Activated naive CD4-positive, alpha-beta T cell (primary cell): ENCODE data around the gene SPPL2C.
"Not testable (repeated sequence)": the region's sequence is repeated elsewhere in the genome, so short reads cannot be mapped to it uniquely, and the experiment has no call there.

Experiments
- DNase-seq, 4 experiments: peaks; one replicate each; lab custom pipeline; 2025; lab: John Stamatoyannopoulos, UW

The SPPL2C gene

GRCh38 chr17:45850011-45850410 lies 5.3 kb downstream of the SPPL2C start:
- DNase-seq: no peak

DNA sequence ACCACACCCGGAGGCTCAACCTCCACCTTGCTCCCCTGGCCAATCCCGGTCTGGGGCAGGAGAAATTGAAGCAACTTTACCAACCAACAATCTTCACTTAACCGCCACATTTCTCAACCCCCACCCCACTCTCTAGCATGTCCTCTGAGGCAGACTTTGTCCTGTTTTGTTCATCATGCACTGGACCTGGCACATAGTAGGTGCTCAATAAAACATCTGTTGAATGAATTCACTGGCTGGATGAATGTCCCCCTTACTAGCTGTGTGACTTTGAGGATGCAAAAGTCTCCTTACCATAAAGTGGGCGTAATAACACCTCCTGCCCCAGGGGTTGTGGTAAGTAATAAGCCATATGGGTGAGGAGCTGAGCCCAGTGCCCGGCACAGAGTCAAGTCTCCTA lies 5.8 kb downstream of the SPPL2C start:
- no peak for DNase-seq

DNA sequence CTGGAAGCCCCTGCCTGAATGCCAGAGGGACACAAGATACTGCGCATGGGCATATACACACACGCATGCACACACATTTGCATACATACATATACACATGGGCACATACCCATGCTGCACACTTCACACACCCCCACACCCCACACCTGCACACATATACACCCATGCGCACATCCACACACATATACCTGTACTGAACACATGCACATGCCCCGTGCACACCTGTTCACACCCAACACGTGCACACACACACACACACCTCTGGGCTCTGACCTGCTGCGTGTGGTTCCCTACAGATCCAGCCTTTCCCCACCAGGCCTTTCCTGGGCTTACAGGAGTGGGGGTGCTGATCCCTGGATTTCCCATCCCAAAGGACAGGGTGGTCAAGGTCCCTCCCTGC lies 6.3 kb downstream of the SPPL2C start:
- DNase-seq: no peak

GRCh38 chr17:45851464-45851863 lies 6.8 kb downstream of the SPPL2C start:
- DNase-seq: no peak

DNA sequence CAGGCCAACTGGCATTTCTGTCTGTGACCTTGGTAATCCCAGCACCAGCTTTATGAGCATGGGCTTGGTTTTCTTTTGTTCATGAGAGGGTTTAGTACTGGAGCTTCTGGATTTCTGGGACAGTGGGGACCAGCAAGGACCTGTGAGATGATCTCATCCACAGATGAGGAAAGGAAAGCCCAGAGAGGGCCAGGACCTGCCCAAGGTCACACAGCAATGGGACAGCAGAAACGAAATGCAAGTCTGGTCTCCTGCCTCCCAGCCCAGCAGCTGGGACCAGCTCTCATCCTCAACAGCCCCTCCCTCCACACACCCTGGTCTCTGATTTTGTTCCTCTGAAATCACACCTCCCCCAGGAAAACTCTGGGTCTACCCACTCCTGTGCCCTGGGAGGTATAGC lies 7.2 kb downstream of the SPPL2C start:
- DNase-seq: no peak

DNA sequence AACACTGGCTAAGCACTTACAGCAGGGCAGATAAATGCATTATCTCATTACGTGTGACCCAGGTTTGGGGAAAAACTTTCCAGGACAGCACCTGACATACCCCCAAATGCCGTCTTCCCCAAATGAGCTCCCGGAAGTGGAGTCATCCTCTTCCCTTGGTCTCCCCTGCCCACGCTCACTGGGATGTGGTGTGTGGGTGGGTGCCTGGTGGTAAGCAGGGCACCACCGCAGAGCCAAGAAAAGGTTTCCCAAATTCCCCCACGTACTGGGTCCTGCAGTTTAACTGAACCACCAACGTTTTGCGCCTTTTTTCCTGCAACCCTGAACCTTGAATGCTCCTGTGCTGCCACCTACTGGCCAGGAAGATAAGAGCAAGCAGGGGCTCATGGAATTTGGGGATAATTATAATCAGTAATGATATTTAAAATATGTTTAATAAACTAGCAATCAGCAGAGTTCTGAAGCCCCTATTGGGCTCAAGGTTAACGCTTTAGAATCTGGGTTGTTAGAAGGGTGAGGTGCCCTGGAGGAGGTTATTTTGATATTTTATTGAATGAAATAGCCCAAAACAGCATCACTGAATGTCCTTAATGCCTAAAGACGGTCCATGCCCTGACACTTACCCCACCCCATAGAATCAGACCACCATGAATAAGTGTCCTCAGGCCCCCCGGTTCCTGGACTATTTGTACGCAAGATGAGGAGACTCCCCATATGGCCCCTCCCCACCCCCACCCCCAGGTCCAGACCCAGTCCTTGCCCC lies 8.0 kb downstream of the SPPL2C start:
- DNase-seq: peak in 3 of 4 experiments; percentile 18 to 47 (median 35)

- no peak for DNase-seq
Observed at GRCh38 chr17:45854209-45854608, 9.5 kb downstream of the SPPL2C start.

DNA sequence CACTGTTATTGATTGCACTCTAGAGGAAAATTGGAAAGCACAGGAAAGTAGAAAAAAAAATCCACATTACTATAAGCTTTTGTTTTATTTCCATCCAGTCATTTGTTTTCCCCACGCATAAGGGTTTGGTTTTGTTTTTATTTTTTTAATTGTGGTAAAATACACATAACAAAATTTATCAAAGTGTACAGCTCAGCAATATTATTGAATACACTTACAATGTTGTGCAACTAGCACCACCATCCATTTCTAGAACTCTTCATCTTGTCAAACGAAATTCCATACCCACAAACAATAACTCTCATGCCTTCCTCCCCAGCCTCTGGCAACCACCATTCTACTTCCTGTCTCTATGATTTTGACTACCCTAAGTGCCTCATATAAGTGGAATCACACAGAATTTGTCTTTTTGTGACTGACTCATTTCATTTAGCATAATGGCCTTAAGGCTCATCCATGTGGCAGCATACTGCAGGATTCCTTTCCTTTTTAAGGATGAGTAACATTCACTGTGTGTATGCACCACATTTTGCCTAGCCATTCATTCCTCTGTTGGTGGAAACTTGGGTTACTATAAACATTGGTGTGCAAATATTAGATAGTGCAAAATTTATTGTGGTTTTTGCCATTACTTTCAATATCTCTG lies 11.1 kb downstream of the SPPL2C start:
- no peak for DNase-seq

- no peak for DNase-seq
Observed at GRCh38 chr17:45857977-45858708, 13.5 kb downstream of the SPPL2C start.

DNA sequence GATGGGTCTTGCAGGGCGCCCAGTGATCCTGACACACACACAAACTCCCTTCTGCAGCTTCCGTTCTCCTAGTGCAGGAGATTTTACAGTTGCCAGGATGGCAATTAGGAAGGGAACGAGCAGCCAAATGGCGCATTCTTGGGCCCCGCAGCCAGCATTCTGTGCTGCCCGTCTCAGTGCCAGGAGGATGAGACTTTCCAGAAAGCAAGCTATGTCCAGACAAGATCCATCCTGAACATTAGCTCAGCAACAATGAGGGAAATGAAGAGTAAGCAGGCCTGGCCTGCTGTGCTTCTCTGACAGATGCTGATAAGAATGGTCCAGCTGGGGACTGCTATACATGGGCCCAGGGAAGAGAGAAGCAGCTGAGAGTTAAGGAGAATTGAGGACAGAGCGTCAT lies 16.5 kb downstream of the SPPL2C start:
- DNase-seq: no peak

DNA sequence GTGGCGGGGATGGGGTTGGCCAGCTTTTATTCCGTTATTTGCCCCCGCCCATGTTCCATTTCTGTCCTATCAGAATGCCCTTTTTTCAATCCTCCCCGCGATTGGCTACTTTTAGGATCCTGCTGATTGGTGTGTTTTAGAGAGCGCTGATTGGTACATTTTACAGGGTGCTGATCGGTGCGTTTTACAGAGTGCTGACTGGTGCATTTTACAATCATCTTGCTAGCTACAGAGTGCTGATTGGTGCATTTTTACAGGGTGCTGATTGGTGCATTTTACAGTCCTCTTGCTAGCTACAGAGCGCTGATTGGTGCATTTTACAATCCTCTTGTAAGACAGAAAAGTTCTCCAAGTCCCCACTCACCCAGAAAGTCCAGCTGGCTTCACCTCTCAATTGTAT lies 17.4 kb downstream of the SPPL2C start:
- not testable (repeated sequence) for DNase-seq

DNA sequence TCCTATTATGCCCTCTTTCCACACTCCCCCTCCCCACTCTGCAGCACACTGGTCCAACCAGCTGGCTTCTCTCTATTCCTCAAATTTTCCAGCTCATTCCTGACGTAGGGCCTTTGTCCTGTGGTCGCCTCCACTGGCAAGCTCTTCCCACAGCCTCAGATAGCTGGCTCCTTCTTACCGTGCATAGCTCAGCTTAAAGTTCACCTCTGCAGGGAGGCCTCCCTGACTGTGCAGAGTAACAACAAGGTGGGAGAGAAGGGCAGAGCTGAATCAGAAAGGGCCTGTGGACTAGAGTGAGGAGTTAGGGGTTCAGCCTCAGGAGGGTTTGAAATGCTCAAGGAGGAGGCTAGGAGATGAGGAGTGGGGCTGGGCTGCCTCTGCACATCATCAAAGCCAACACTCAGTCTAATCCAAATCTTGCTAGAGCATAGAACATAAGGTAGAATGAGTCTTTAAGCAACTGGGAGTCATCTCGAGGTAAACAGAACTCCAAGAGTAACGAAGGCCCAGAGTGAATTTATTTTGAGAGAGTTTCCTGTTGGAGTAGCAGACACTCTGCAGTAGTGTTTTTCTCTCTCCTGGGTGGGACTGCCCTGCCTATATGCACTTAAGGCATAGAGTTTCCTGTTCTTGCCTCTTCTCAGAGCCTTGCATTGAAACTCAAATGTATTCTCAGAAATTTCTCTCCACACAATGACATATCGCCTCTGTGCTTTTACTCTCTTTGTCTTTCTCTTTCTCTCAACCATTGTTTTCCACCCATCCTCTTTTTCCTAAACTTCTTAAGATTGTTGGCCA lies 19.4 kb downstream of the SPPL2C start:
- DNase-seq: no peak

GRCh38 chr17:45867171-45867570 lies 22.5 kb downstream of the SPPL2C start:
- no peak for DNase-seq

- DNase-seq: no peak
Observed at GRCh38 chr17:45867702-45868101, 23.0 kb downstream of the SPPL2C start.

DNA sequence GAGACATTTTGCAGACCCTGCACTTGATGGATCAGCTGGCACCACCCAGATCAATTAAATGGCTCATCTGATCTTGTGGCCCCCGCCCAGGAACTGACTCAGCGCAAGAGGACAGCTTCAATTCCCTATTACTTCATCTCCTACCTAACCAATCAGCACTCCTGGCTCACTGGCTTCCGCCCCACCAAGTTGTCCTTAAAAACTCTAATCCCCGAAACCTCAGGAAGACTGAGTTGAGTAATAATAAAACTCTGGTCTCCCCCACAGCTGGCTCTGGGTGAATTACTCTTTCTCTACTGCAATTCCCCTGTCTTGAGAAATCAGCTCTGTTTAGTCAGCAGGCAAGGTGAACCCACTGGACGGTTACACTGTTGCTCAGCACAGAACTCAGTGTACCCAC lies 23.6 kb downstream of the SPPL2C start:
- DNase-seq: no peak

GRCh38 chr17:45869676-45870341 lies 25.1 kb downstream of the SPPL2C start:
- no peak for DNase-seq

DNA sequence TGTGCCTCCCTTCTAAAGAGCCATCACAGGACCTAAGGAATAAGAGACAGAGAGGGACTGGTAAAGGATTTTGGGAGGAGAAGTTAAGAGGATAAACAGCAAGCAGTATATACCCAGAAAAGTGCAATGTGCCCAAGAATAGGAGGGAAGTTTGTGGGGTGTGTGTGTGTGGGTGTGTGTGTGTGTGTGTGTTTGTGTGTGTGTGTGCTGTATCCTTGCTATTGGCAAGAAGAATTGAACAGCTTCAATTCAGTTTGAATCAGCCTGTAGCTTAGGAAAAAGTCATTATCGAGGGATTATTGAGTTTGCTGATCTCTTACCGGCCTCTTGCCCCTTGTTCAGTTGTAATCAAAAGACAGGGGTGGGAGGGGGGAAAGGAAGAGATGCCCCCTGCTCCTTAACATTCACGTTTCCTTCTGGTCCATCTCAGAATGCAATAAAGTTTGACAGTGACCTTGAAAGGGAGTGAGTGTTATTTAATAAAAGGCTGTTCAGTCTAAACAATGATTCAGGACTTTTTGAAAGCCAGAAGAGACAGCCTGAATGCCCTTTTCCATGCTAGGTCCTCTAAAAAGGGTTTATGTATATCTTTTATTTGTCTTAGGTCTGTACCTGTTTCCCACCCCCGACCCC lies 25.8 kb downstream of the SPPL2C start:
- DNase-seq: no peak

DNA sequence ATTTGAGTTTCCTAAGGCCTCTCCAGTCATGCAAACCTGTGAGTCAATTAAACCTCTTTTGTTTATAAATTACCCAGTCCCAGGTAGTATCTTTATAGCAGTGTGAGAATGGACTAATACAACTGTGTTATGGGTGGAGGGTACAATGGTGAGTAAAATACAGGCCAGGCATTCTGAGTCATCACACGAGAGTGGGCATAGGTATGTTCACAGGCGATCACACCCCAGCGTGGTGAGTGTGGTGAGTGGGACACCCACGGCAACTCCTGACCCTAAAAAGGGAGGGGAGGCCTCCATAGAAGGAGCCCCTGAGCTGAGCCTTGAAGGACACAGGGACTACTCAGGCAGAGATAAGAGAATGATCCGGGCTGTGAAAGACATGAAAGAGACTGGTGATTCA lies 27.0 kb downstream of the SPPL2C start:
- DNase-seq: no peak

DNA sequence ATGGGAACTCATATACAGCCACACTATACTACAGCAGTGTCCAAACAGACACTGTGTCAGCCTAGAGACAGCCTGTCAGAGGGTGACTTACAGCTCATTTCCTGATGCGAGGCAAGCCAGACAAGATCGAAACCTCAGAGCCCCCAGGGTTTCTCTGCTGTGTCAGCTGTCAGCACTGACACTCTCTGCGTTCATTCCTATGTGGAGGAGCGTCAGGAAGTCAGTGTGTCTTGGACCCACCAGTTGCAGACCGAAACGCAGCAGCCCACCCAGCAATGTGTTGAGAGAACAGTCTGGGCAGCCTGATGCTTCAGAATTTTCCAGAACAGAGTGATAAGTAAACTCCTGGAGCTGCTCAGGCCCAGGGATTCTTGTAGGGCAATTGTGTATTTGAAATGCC lies 29.0 kb downstream of the SPPL2C start:
- DNase-seq: no peak

GRCh38 chr17:45874151-45874550 lies 29.5 kb downstream of the SPPL2C start:
- DNase-seq: no peak

DNA sequence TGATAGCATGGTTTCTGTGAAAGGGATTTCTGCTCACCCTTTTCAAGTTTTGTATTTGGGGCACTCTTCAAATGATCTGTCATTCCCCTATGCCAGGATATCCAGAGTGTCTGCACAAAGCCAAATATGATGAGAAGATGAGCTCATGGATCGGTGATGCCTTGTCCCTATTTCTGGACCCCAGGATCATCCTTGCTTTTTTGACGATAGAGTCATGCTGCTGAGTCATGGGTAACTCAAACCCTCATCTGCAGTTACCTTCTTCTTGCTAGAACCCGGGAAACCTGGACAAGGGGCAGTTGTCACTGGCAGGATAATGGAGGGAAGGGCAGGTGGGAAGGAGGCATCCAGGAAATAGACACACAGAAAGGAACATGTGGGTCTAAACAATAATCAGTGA lies 31.9 kb downstream of the SPPL2C start:
- DNase-seq: no peak
